Memory B cell (primary cell): ENCODE results near the gene B4GALT2.

Experiments used
- ATAC-seq: fragments of 150-1000 bp; cut with Tn5 transposase; 2 replicates; pipeline ENCODE4 v1.10.0; 2021; ENCODE audit warnings: low read depth, mild to moderate bottlenecking, moderate library complexity
- DNase-seq, 2 donors: peaks; one replicate each; pipeline ENCODE4 v3.0.0; 2022; ENCODE audit warnings: low spot score in 2 of 2
- H3K27ac Mint-ChIP-seq: one replicate; pipeline ENCODE4 v1.8.0; 2022; ENCODE audit warnings: mild to moderate bottlenecking, moderate library complexity, mixed read lengths
- H3K27me3 Mint-ChIP-seq: one replicate; pipeline ENCODE4 v1.8.0; 2022; ENCODE audit warnings: mixed read lengths
- H3K36me3 Mint-ChIP-seq: one replicate; pipeline ENCODE4 v1.8.0; 2022; ENCODE audit warnings: mild to moderate bottlenecking, mixed read lengths
- H3K4me1 Mint-ChIP-seq: one replicate; pipeline ENCODE4 v1.8.0; 2022; ENCODE audit warnings: mixed read lengths
- H3K4me3 Mint-ChIP-seq: one replicate; pipeline ENCODE4 v1.8.0; 2022; ENCODE audit warnings: mild to moderate bottlenecking, moderate library complexity, mixed read lengths
- H3K9me3 Mint-ChIP-seq: one replicate; pipeline ENCODE4 v1.8.0; 2022; ENCODE audit warnings: mixed read lengths

B4GALT2 gene

GRCh38 chr1:43980255-43981134 lies 1.5 kb downstream of the B4GALT2 start:
- no peak for ATAC-seq
- no peak overlapping the region for H3K27ac Mint-ChIP-seq
- peaks cover 37% of the 10 kb centered on the region for H3K4me1 Mint-ChIP-seq
- H3K4me3 Mint-ChIP-seq: peak overlapping the region; percentile 85
- no peaks in the 10 kb centered on the region for H3K27me3 Mint-ChIP-seq
- no peak for DNase-seq
- peaks cover 19% of the 10 kb centered on the region for H3K36me3 Mint-ChIP-seq
- no peaks in the 10 kb centered on the region for H3K9me3 Mint-ChIP-seq

GRCh38 chr1:43981135-43981491 lies 2.1 kb downstream of the B4GALT2 start:
- no peak overlapping the region for H3K4me3 Mint-ChIP-seq
- peaks cover 19% of the 10 kb centered on the region for H3K36me3 Mint-ChIP-seq
- H3K4me1 Mint-ChIP-seq: peaks cover 32% of the 10 kb centered on the region
- no peaks in the 10 kb centered on the region for H3K9me3 Mint-ChIP-seq
- no peaks in the 10 kb centered on the region for H3K27me3 Mint-ChIP-seq
- ATAC-seq: no peak
- DNase-seq: no peak
- H3K27ac Mint-ChIP-seq: no peak overlapping the region

- H3K36me3 Mint-ChIP-seq: peaks cover 15% of the 10 kb centered on the region
- ATAC-seq (no peak), DNase-seq (no peak)
- no peak overlapping the region for H3K27ac Mint-ChIP-seq
- H3K9me3 Mint-ChIP-seq: no peaks in the 10 kb centered on the region
- peaks cover 27% of the 10 kb centered on the region for H3K4me1 Mint-ChIP-seq
- H3K4me3 Mint-ChIP-seq: no peak overlapping the region
- no peaks in the 10 kb centered on the region for H3K27me3 Mint-ChIP-seq
Measured at GRCh38 chr1:43981636-43982035, 2.6 kb downstream of the B4GALT2 start.

- H3K27ac Mint-ChIP-seq: no peak overlapping the region
- H3K36me3 Mint-ChIP-seq: peaks cover 9% of the 10 kb centered on the region
- H3K4me1 Mint-ChIP-seq: peaks cover 21% of the 10 kb centered on the region
- no peak for DNase-seq
- no peaks in the 10 kb centered on the region for H3K9me3 Mint-ChIP-seq
- H3K4me3 Mint-ChIP-seq: no peak overlapping the region
- ATAC-seq: no peak
- no peaks in the 10 kb centered on the region for H3K27me3 Mint-ChIP-seq
Measured at GRCh38 chr1:43982241-43982640, 3.2 kb downstream of the B4GALT2 start.

GRCh38 chr1:43982808-43983207 lies 3.8 kb downstream of the B4GALT2 start:
- Mint-ChIP-seq H3K27me3 (no peaks in the 10 kb centered on the region), H3K4me3 (no peak overlapping the region), H3K36me3 (peaks cover 4% of the 10 kb centered on the region), H3K27ac (no peak overlapping the region), H3K9me3 (no peaks in the 10 kb centered on the region), H3K4me1 (peaks cover 15% of the 10 kb centered on the region)
- DNase-seq (no peak), ATAC-seq (no peak)

GRCh38 chr1:43983253-43983899 lies 4.4 kb downstream of the B4GALT2 start:
- H3K27me3 Mint-ChIP-seq: no peaks in the 10 kb centered on the region
- no peak overlapping the region for H3K4me3 Mint-ChIP-seq
- H3K9me3 Mint-ChIP-seq: no peaks in the 10 kb centered on the region
- peaks cover 11% of the 10 kb centered on the region for H3K4me1 Mint-ChIP-seq
- H3K36me3 Mint-ChIP-seq: no peaks in the 10 kb centered on the region
- ATAC-seq (no peak), DNase-seq (no peak)
- no peak overlapping the region for H3K27ac Mint-ChIP-seq

- no peak for ATAC-seq
- peaks cover 5% of the 10 kb centered on the region for H3K4me1 Mint-ChIP-seq
- no peak overlapping the region for H3K27ac Mint-ChIP-seq
- no peaks in the 10 kb centered on the region for H3K36me3 Mint-ChIP-seq
- no peaks in the 10 kb centered on the region for H3K27me3 Mint-ChIP-seq
- no peak overlapping the region for H3K4me3 Mint-ChIP-seq
- no peaks in the 10 kb centered on the region for H3K9me3 Mint-ChIP-seq
- DNase-seq: no peak
Measured at GRCh38 chr1:43984855-43985254, 5.8 kb downstream of the B4GALT2 start.

- H3K36me3 Mint-ChIP-seq: no peaks in the 10 kb centered on the region
- H3K4me1 Mint-ChIP-seq: no peaks in the 10 kb centered on the region
- H3K27me3 Mint-ChIP-seq: no peaks in the 10 kb centered on the region
- H3K4me3 Mint-ChIP-seq: no peak overlapping the region
- ATAC-seq: no peak
- no peak overlapping the region for H3K27ac Mint-ChIP-seq
- no peak for DNase-seq
- no peaks in the 10 kb centered on the region for H3K9me3 Mint-ChIP-seq
Measured at GRCh38 chr1:43985984-43986595, 7.1 kb downstream of the B4GALT2 start.

- no peaks in the 10 kb centered on the region for H3K27me3 Mint-ChIP-seq
- no peak overlapping the region for H3K27ac Mint-ChIP-seq
- DNase-seq: no peak
- no peak overlapping the region for H3K4me3 Mint-ChIP-seq
- H3K4me1 Mint-ChIP-seq: no peaks in the 10 kb centered on the region
- H3K9me3 Mint-ChIP-seq: no peaks in the 10 kb centered on the region
- no peaks in the 10 kb centered on the region for H3K36me3 Mint-ChIP-seq
- ATAC-seq: no peak
Measured at GRCh38 chr1:43986712-43987111, 7.7 kb downstream of the B4GALT2 start.

- no peaks in the 10 kb centered on the region for H3K9me3 Mint-ChIP-seq
- H3K4me3 Mint-ChIP-seq: no peak overlapping the region
- H3K36me3 Mint-ChIP-seq: no peaks in the 10 kb centered on the region
- H3K4me1 Mint-ChIP-seq: peaks cover 4% of the 10 kb centered on the region
- ATAC-seq (no peak), DNase-seq (no peak)
- no peak overlapping the region for H3K27ac Mint-ChIP-seq
- no peaks in the 10 kb centered on the region for H3K27me3 Mint-ChIP-seq
Measured at GRCh38 chr1:43987159-43987902, 8.3 kb downstream of the B4GALT2 start.

GRCh38 chr1:43990271-43991199 lies 11.5 kb downstream of the B4GALT2 start:
- no peak for ATAC-seq
- no peaks in the 10 kb centered on the region for H3K27me3 Mint-ChIP-seq
- peak overlapping the region; percentile 94 for H3K27ac Mint-ChIP-seq

GRCh38 chr1:43991200-43991475 lies 12.1 kb downstream of the B4GALT2 start:
- peak overlapping the region; percentile 94 for H3K27ac Mint-ChIP-seq

More at GRCh38 chr1:43990271-43991199, 11.5 kb downstream of the B4GALT2 start:
- no peaks in the 10 kb centered on the region for H3K36me3 Mint-ChIP-seq
- H3K4me1 Mint-ChIP-seq: peaks cover 23% of the 10 kb centered on the region
- H3K9me3 Mint-ChIP-seq: no peaks in the 10 kb centered on the region
- no peak for DNase-seq
- peak overlapping the region; percentile 99 for H3K4me3 Mint-ChIP-seq

GRCh38 chr1:43991476-43992231 lies 12.6 kb downstream of the B4GALT2 start, which contains the start of gene CCDC24:
Gene CCDC24 (plus strand): TSS chr1:43991599. CDS start chr1:43991879, 280 bp downstream.
- DNase-seq (peak; percentile 67 to 74), ATAC-seq (peak; percentile 82)
- H3K4me3 Mint-ChIP-seq: peak within 1 kb of the TSS; percentile 99
- peak within 1 kb of the TSS; percentile 94 for H3K27ac Mint-ChIP-seq
- no peaks in the 10 kb centered on the region for H3K9me3 Mint-ChIP-seq
- H3K36me3 Mint-ChIP-seq: no peaks in the 10 kb centered on the region
- no peaks in the 10 kb centered on the region for H3K27me3 Mint-ChIP-seq
- H3K4me1 Mint-ChIP-seq: peaks cover 23% of the 10 kb centered on the region

More at GRCh38 chr1:43991200-43991475, 12.1 kb downstream of the B4GALT2 start:
- ATAC-seq (no peak), DNase-seq (no peak)
- Mint-ChIP-seq H3K27me3 (no peaks in the 10 kb centered on the region), H3K36me3 (no peaks in the 10 kb centered on the region), H3K9me3 (no peaks in the 10 kb centered on the region), H3K4me1 (peaks cover 23% of the 10 kb centered on the region), H3K4me3 (peak overlapping the region; percentile 99)
